GM19372 (cell line): ENCODE measurements around the gene RBM26.
"Not testable (repeated sequence)": the region's sequence is repeated elsewhere in the genome, so short reads cannot be mapped to it uniquely, and the experiment has no call there.

Experiments used
- ATAC-seq: cut with Tn5 transposase; IDR thresholded peaks from one replicate; pipeline ENCODE4 v1.9.1; 2021; ENCODE audit warnings: mild to moderate bottlenecking, low read depth, moderate library complexity; ENCODE audit not compliant: unreplicated experiment

The RBM26 gene

DNA sequence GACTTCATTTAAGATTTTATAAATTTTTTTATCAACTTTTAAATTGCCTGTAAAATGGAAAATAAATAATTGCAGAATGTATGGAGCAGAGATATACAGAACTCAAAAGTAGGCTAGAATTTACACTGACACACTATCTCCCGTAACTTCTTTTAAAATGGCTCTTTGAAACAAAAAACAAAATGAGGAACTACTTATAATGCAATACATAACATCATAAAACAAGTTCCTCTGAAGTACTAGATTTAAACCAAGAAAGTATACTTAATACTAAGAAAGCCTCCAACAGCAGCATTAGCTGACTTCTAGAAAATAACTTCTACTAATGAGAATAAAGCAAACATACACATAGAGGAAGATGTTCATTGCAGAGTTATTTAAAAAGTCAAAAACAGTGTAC lies 17.0 kb downstream of the RBM26 start:
- ATAC-seq, result no peak

- ATAC-seq, result no peak
These were observed 18.2 kb downstream of the RBM26 start for GRCh38 chr13:79387853-79388252.

GRCh38 chr13:79386125-79386826 lies 19.8 kb downstream of the RBM26 start:
- ATAC-seq, result peak; percentile 10

GRCh38 chr13:79385694-79386093 lies 20.4 kb downstream of the RBM26 start:
- ATAC-seq, result peak; percentile 87

DNA sequence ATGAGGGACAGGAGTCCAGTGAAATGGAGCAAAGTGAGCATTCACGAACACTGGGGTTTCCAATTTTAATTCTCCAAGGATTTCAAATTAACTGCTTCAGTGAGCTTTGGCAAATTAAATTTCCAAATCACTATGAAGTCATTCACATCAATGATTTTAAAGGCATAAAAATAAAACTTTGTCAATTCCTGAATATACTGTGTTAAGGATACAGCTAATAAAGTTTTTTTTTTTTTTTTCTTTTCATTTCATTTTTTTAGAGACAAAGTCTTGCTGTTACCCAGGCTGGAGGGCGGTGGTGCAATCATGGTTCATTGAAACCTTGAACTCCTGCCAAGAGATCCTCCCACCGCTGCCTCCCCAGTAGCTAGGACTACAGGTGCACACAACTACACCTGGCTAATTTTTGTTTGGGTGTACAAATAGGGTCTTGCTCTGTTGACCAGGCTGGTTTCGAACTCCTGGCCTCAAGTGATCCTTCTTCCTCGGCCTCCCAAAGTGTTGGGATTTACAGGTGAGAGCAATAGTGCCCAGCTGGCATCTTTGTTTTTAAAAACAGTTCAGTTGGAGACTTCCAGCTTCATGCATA lies 21.9 kb downstream of the RBM26 start:
- ATAC-seq, result no peak

- ATAC-seq, result peak; percentile 43
These were observed 23.3 kb downstream of the RBM26 start for GRCh38 chr13:79382545-79383275.

DNA sequence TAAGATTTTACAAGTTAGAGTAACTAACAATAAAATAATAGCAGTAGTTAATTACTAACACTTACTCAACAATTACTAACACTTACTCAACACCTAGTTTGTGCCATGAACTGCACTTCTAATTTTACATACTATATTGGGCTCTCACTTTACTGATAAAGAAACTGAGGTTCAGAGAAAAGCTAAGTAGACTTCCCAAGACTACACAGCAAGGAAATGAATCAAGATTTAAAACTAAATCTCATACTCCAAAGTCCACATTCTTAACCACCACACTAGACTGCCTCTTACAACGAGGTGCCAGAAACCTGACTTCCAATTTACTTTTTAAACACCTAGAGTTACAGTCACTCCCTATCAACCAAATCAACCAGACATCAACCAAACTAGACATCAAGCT lies 25.1 kb downstream of the RBM26 start:
- ATAC-seq, result no peak

DNA sequence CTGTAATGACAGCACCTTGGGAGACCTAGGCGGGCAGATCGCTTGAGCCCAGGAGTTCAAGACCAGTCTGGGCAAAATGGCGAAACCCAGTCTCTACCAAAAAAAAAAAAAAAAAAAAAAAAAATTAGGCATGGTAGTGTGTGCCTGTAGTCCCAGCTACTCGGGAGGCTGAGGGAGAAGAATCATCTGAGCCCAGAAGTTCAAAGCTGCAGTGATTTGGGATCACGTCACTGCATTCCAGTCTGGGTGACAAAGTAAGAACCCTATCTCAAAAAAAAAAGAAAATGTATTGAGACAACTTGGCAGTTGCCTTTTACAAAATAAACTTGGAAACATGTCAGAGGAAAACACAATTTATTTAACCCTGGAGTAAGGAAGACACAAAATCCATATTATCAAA lies 26.8 kb downstream of the RBM26 start:
- no peak for ATAC-seq

DNA sequence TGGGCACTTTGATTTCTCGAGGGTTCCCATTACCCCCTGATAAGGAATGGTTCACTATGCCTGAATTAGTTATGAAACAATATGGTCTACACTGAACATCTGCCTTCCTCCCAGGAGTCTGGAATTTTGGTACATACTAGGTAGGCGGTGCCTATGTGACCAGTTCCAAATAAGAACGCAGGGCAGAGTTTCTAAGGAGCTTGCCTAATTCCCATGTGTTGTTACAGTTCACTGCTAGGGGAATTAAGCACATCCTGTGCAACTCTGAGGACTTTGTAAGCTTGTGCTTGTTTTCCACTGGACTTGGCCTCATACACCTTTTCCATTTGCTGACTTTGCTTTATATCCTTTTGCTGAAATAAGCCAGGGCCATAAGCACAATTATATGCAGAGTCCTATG lies 29.2 kb downstream of the RBM26 start:
- no peak for ATAC-seq

- no peak for ATAC-seq
These were observed 31.5 kb downstream of the RBM26 start for GRCh38 chr13:79374578-79374977.

DNA sequence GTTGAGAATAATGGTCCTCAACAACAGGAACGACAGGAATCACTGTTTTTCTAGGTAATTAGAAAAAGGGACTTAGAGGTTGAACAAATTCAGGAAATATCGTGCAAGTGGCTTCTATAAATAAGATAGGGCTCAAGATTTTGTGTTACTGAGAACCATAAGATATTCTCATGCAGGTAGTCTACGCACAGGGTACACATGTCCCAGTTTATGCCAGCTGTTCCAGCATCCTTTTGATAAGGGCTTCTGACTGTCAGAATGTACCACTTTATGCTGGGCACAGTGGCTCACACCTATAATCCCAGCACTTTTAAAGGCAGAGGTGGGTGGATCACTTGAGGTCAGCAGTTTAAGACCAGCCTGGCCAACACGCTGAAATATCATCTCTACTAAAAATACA lies 32.1 kb downstream of the RBM26 start:
- no peak for ATAC-seq

- ATAC-seq, result no peak
These were observed 36.8 kb downstream of the RBM26 start for GRCh38 chr13:79369226-79369625.

DNA sequence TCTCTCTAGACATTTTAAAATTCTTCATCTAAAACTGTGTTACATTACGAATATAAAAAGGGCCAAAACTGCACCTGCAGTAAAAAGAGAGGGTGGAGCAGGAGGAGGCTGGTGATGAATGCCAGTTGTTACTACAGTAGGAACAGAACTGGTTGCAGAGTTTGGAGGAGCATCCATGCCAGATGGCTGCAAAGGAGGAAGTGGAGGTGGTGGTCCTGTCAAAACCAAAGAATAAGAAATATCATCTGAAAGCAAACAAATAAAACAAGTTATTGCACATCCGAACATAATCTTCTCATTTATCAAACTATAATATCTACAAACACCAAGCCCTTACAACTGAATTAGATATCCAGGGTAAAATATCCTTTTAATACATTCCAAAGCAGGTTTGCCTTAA lies 40.1 kb downstream of the RBM26 start:
- no peak for ATAC-seq

GRCh38 chr13:79361299-79361698 lies 44.8 kb downstream of the RBM26 start:
- ATAC-seq, result no peak

DNA sequence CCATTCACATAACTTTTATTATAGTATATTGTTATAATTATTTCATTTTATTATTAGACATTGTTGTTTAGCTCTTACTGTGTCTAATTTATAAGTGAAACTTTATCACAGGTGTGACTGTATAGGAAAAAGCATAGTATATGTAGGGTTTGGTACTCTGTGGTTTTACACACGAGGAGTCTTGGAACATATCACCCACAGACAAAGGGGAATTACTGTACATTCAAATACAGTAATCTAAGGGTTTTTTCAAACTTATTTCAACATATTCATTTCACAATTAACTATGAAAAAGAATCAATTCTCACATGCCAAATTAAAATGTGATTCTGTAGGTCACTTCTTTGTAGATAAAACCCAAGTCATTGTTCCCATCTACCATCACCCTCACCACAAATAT lies 46.0 kb downstream of the RBM26 start:
- ATAC-seq, result no peak

DNA sequence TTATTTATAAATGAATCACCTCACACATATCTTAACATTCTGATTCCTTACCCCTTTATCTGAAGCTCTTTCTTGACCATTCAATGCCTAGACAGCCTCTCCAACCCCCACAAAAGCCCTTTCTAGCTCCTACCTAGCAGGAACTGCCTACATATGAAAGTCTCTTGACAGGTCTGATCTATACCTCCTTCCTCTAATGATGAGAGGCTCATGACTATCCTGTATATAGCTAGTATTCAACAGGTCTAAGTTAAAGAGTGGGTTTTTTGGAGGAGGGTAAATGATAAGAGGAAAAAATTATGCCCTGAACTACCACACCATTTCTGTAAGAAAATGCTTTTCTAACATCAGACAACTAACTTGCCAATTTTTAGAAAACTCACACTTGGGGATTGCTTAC lies 47.0 kb downstream of the RBM26 start:
- no peak for ATAC-seq

DNA sequence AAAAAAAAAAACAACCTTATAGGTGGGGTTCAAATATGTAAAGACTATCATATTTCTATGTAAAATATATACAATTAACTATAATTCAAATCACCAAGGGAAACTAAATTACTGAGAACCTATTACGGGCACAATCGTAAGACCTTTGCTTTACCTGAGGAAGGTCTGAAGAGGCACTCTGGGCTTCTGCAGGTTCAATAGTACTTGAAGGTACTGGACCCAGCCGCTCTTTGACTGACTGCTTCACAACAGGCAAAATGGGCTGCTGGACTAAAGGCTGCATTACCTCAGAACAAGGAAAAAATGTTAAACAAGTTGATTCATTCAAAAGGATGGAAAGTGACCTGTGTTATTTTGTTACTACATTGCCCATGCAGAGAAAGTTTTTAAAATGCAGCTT lies 51.8 kb downstream of the RBM26 start:
- no peak for ATAC-seq

GRCh38 chr13:79353693-79354092 lies 52.4 kb downstream of the RBM26 start:
- no peak for ATAC-seq

- no peak for ATAC-seq
These were observed 53.9 kb downstream of the RBM26 start for GRCh38 chr13:79352107-79352506.

DNA sequence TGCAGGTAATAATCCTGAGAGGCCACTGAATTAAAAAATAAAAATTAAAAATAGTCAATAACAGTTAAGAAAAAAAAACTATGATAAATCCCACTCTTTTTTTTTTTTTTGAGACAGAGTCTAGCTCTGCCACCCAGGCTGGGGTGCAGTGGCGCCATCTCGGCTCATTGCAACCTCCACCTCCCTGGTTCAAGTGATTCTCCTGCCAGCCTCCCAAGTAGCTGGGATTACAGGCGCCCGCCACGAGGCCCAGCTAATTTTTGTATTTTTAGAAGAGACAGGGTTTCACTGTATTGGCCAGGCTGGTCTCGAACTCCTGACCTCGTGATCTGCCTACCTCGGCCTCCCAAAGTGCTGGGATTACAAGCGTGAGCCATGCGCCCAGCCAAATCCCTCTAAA lies 56.4 kb downstream of the RBM26 start:
- ATAC-seq, result not testable (repeated sequence)

DNA sequence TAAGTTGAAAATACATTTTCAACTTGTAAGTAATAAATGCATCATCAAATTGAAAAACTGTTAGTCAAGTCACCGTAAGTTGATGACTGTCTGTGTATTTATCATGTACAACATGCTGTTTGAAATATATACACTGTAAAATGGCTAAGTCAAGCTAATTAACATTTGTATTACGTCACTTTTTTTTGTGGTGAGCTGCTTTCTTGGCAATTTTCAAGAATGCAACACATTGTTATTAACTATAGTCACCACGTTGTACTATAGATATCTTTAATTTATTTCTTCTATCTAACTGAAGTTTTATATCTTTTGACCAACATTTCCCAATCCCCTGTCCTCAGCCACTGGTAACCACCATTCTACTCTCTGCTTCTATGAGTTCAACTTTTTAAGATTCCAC lies 57.0 kb downstream of the RBM26 start:
- ATAC-seq, result no peak
